NCI-H1105 treated with DMSO at 0.1 percent for 48 hours (cell line): Measurements from ENCODE around the gene LRRC71.

Experiments used
- DNase-seq: peaks from one replicate; lab custom pipeline; 2025; lab: John Stamatoyannopoulos, UW

Gene LRRC71

DNA sequence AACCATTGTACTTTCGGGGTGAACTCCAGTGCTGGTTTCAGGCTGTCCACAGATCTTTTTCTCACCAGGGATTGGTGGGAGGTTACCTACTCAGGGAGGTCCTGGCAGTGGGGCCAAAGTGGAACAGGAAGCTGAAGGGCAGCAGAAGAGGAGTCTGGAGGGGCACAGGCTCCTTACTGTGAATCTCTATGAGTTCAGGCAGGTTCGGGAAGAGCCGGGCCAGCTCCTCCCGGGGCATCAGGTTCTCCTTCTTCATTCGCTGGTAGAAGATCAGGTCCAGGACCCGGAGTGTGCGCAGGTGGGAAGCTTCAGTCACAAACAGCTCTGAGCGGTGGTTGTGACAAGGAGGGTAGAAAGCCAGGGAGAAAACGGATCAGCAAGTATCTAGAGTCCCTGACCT, 26.7 kb downstream of the LRRC71 start:
- DNase-seq: no peak

GRCh38 chr1:156947818-156948525, 27.5 kb downstream of the LRRC71 start:
- no peak for DNase-seq

GRCh38 chr1:156948708-156949107, 28.3 kb downstream of the LRRC71 start:
- no peak for DNase-seq

DNA sequence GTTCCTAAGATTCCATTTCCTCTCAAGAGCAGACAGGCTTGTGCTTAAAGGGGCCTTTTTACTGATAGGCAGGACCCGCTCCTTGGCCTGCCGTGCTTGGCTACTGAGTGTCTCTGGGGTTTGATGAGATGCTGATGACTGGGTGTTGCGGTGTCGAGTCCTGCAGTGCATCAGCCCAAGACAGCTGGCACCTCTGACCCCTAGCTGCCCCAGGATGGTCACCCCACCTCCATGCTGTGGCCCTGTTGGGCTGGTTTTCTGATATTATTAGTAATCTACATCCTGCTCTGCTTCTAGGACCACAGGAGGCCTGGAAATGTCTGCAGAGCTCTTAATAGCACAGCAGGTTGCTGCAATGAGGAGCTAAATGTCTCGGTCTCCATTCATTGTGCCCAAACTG, 28.7 kb downstream of the LRRC71 start:
- DNase-seq: no peak

- no peak for DNase-seq
Observed at GRCh38 chr1:156951371-156951770, 30.9 kb downstream of the LRRC71 start.

GRCh38 chr1:156953571-156953970, 33.1 kb downstream of the LRRC71 start:
- DNase-seq: no peak

- no peak for DNase-seq
Observed at GRCh38 chr1:156956333-156956732, 35.9 kb downstream of the LRRC71 start.

DNA sequence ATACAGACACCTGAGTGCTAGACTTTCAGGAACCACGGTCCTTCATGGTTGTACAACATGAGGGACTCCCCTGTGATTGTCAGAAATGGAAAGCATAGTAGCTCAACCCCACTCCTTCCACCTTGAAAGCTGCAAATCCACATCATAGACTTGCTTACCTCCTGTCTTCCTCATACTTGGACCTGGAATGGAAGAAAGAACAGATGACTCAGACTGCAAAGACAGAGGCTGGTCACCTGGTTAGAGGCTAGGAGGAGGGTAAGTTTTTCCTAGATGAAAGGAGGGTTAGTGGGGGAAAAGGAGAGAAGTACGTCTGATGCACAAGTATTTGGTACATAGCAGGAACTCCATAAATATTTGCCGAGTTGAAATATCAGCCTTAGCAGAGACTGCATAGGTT, 37.2 kb downstream of the LRRC71 start:
- no peak for DNase-seq

DNA sequence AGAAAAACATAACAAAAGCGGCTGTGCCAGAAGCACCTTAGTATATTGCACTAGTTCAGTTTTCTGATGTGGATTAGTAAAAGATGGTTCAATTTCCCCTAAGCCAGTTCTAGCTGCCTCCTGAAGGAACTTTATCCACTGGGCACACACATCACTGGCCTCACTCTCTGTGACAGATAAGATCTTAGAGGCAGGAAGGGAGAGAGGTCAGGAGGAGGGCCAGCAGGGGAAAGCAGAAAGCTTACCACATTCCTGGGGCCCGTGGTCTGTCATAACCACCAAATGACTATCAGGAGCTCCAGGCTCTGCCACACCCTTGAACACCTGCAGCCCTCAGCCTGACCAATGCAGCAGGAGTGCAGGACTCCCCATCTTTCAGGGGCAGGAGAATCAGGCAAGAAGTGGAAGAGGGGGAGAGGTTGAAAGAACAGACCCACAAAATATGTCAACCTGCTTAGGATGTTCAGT, 37.8 kb downstream of the LRRC71 start:
- DNase-seq: no peak

- no peak for DNase-seq
Observed at GRCh38 chr1:156959414-156959813, 39.0 kb downstream of the LRRC71 start.

DNA sequence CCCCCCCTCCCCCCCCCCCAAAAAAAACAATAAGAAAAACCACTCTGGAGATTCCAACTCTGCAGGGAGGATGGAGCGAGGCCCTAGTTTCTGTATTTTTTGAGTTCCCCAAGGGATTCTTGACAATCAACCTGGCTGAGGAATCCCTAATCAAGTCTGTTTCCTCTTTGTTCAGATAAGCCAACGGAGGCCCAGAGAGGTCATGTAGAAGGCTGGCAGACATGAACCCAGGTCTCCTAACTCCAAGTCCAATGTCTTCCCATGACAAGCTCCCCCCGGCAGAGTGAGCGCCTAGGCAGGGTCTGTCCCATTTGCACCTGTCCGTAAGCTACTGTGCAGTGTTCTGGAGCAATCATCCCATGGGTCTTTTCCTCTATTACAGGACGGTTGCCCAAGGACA, 39.5 kb downstream of the LRRC71 start:
- no peak for DNase-seq

- no peak for DNase-seq
Observed at GRCh38 chr1:156961709-156962108, 41.3 kb downstream of the LRRC71 start.

DNA sequence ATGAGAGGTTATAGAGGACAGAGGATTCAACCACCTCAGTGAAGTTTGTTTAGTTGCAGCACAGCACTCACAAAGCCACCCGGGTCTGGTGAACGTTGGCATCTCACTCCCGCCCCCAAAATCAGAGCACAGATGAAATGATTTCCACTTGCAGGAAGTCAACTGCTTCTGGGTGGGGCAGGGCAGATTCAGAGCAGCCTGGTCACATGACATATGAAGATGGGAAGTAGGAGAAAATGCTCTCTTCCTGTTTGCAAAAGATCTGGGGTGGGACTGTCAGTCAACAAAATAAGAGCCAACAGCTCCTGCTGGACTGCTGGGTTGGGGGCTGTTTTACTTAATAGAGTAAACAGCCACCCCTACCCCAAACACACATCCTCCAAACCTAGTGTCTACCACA, 43.2 kb downstream of the LRRC71 start:
- DNase-seq: no peak

DNA sequence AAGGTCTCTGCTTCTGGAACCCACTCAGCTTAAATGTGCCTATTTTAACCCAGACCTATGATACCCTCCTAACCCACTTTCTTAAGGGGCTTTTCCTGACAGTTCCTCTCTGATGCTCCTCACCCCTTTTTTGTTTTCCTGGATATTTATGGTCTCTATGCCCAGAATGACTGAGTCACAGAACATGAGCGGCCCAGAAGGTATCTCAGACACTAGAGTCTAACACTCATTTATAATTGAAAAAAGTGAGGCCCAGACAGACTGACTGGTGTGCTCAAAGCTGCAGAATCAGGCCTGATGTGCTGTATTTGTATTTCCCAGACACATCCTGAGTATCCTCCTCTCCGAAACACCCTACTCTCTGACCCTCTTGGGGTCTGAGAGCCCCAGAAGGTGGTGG, 44.0 kb downstream of the LRRC71 start:
- no peak for DNase-seq

DNA sequence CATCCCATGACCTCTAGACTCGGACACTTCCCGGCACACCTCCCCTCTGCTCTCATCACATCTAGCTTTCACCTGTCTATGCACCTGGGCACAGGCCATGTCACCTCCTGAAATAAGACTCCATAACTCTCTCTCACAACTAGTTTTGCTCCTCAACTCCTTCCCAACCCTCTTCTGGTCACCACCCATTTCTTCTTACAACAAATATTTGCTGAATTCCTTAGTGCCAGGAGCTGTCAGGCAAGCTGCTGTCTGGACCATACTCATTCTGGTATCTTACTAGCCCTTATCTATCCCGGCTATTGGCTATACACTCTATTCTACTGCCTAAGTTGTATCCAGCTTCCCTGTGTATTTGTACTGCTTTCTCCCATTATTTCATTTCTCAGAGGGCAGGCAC, 49.1 kb downstream of the LRRC71 start:
- no peak for DNase-seq

GRCh38 chr1:156970017-156970416, 49.6 kb downstream of the LRRC71 start:
- no peak for DNase-seq

DNA sequence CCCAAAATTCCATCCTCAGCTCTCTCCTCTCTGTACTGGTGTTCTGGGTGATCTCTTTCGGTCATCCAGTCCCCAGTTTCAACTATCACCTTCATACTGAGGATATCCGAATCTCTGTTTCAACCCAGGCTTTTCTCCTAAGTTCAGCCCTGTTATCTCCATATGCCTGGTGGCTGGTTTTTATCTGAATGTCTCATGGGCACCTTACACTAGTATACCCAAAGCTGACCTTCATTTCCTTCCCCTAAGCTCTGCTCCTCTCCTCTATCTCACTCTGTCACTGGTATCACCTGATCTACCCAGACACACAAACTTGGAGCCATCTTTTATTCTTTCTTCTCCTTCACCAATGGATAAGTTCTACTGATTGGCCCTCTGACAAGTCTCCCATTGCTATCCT, 53.0 kb downstream of the LRRC71 start:
- DNase-seq: no peak

- DNase-seq: no peak
Observed at GRCh38 chr1:156975084-156975483, 54.7 kb downstream of the LRRC71 start.

DNA sequence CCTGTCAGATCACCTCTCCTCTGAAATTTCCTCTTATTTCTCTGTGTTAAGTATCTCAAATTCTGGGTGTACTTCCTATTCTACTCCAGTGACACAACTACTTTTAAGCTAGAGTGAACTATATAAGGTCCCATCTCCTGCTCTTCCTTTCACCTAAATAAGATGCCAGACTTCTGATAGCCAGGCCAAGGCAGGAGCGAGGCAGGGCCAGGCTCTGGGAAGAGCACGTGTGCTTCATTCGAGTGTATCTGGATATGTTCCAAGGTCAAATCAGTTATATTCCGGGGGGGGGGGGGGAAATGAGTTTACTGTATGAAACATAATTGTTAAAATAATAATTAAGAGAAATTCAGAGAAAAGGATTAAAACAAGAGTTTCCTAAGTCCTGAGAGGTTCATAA, 60.1 kb downstream of the LRRC71 start:
- no peak for DNase-seq
